Neural progenitor cell (in vitro differentiated cells): Measurements from ENCODE around the gene SFXN5.

Experiments
- CTCF ChIP-seq: fragments of 200-600 bp; sonication (generic); IDR thresholded peaks from 2 replicates; pipeline ENCODE4 v1.5.1; 2017; ENCODE audit warnings: antibody characterized with exemption, mild to moderate bottlenecking
- EZH2 ChIP-seq: fragments of 200-600 bp; sonication (generic); IDR thresholded peaks from 2 replicates; pipeline ENCODE4 v1.6.1; 2017; ENCODE audit warnings: antibody characterized with exemption, mild to moderate bottlenecking, moderate library complexity
- EZH2phosphoT487 ChIP-seq: fragments of 200-600 bp; sonication (generic); IDR thresholded peaks from 2 replicates; pipeline ENCODE4 v1.6.1; 2017; ENCODE audit warnings: antibody characterized with exemption

GRCh38 chr2:73027340-73027739 lies 44.2 kb downstream of the SFXN5 start:
- TF ChIP-seq CTCF, result no peak
- no peak for TF ChIP-seq EZH2
- TF ChIP-seq EZH2phosphoT487, result no peak
